Upper lobe of right lung (tissue), 1 donor: ENCODE data around the gene RFK. TPM values are rescaled to one million over a fixed set of nuclear protein-coding genes. Genes with fewer than 3 reads are reported as not detected.

Experiments
- ATAC-seq: fragments of 200-7000 bp; cut with Tn5 transposase; one replicate; pipeline ENCODE4 v1.9.1; 2020; ENCODE audit warnings: mild to moderate bottlenecking, moderate library complexity
- DNase-seq: peaks from one replicate; pipeline ENCODE4 v3.0.0-alpha.2; 2020
- H3K27ac ChIP-seq: fragments of 200-600 bp; one replicate; pipeline ENCODE4 v1.8.0; 2022
- H3K27me3 ChIP-seq: fragments of 200-600 bp; one replicate; pipeline ENCODE4 v1.8.0; 2022; ENCODE audit warnings: mild to moderate bottlenecking
- H3K36me3 ChIP-seq: fragments of 200-600 bp; one replicate; pipeline ENCODE4 v1.8.0; 2022
- H3K4me1 ChIP-seq: fragments of 200-600 bp; one replicate; pipeline ENCODE4 v1.8.0; 2022
- H3K4me3 ChIP-seq: fragments of 200-600 bp; one replicate; pipeline ENCODE4 v1.8.0; 2022; ENCODE audit warnings: mild to moderate bottlenecking
- H3K9me3 ChIP-seq: fragments of 200-600 bp; one replicate; pipeline ENCODE4 v1.8.0; 2022
- CTCF ChIP-seq: fragments of 200-600 bp; IDR thresholded peaks from one replicate; pipeline ENCODE4 v1.8.0; 2022; ENCODE audit warnings: antibody characterized with exemption
- intact Hi-C: fragments of 100-400 bp; cut with DNase I; formaldehyde crosslinking; loops from one replicate; pipeline ENCODE4 v1.11.0; 2022
- total RNA-seq: library from RNA; stranded (reverse); fragmentation: NEBNext Ultra II Directional; extraction: Animal tissue kit (Norgen Biotek cat#: 25700); gene quantifications from one replicate; pipeline ENCODE4 v1.2.1, GENCODE V29; 2021
- donor health status: DM: no; HTN: yes; CAD: no; lungs with severe emphysema.

RFK gene
- total RNA-seq, 1 donor from 2014 or later, result 19.4 TPM

- intact Hi-C loops, result no loop called here
Observed at GRCh38 chr9:76399856-76400255, 5.6 kb upstream of the RFK start.

GRCh38 chr9:76396597-76396996 lies 2.4 kb upstream of the RFK start:
- H3K4me1 ChIP-seq, result peaks cover 7% of the 10 kb centered on the region
- H3K27me3 ChIP-seq, result no peaks in the 10 kb centered on the region
- H3K27ac ChIP-seq, result no peak overlapping the region
- ATAC-seq, result no peak
- H3K36me3 ChIP-seq, result no peaks in the 10 kb centered on the region
- no peak for TF ChIP-seq CTCF
- no peak overlapping the region for H3K4me3 ChIP-seq
- intact Hi-C loops, result no loop called here
- no peak for DNase-seq
- H3K9me3 ChIP-seq, result no peaks in the 10 kb centered on the region

More at GRCh38 chr9:76399856-76400255, 5.6 kb upstream of the RFK start:
- no peaks in the 10 kb centered on the region for H3K27me3 ChIP-seq
- H3K4me3 ChIP-seq, result no peak overlapping the region
- H3K4me1 ChIP-seq, result peaks cover 7% of the 10 kb centered on the region
- H3K36me3 ChIP-seq, result no peaks in the 10 kb centered on the region
- ATAC-seq (no peak), DNase-seq (no peak)
- no peak for TF ChIP-seq CTCF
- H3K27ac ChIP-seq, result no peak overlapping the region
- no peaks in the 10 kb centered on the region for H3K9me3 ChIP-seq

GRCh38 chr9:76396144-76396543 lies 1.9 kb upstream of the RFK start:
- H3K36me3 ChIP-seq, result no peaks in the 10 kb centered on the region
- no peak for TF ChIP-seq CTCF
- intact Hi-C loops, result no loop called here
- no peak overlapping the region for H3K27ac ChIP-seq
- peaks cover 7% of the 10 kb centered on the region for H3K4me1 ChIP-seq
- ATAC-seq (no peak), DNase-seq (no peak)
- H3K27me3 ChIP-seq, result no peaks in the 10 kb centered on the region
- H3K4me3 ChIP-seq, result no peak overlapping the region
- no peaks in the 10 kb centered on the region for H3K9me3 ChIP-seq

- Histone ChIP-seq H3K4me1 (peaks cover 7% of the 10 kb centered on the region), H3K4me3 (peak overlapping the region; percentile 91), H3K36me3 (no peaks in the 10 kb centered on the region), H3K27ac (peak overlapping the region; percentile 97), H3K27me3 (no peaks in the 10 kb centered on the region), H3K9me3 (no peaks in the 10 kb centered on the region)
- intact Hi-C loops, result no loop called here
- no peak for TF ChIP-seq CTCF
- ATAC-seq (no peak), DNase-seq (no peak)
Observed at GRCh38 chr9:76395381-76395780, 1.2 kb upstream of the RFK start.

- no peak for TF ChIP-seq CTCF
- H3K4me1 ChIP-seq, result peaks cover 7% of the 10 kb centered on the region
- peak overlapping the region; percentile 97 for H3K27ac ChIP-seq
- H3K9me3 ChIP-seq, result no peaks in the 10 kb centered on the region
- no peak for DNase-seq
- ATAC-seq, result peak; percentile 66
- intact Hi-C loops, result no loop called here
- H3K27me3 ChIP-seq, result no peaks in the 10 kb centered on the region
- no peaks in the 10 kb centered on the region for H3K36me3 ChIP-seq
- peak overlapping the region; percentile 91 for H3K4me3 ChIP-seq
Observed at GRCh38 chr9:76394960-76395252, 680 bp upstream of the RFK start.

DNA sequence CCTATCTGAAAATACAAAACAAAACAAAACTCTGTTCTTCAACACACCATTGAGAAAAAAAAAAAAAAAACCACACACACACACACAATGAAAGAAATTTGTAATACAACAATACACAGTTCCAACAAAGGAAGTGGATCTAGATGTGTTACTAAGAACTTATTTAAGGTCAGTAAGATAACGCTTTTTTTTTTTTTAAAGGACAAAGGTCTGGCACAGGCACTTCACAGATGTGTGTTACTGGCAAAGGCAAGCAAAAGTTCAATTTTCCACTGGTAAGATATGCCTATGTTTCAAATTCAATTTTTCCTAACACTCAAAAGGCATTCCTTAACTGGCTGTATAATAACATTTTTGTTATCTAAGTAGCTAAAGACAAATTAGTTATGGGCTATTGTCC lies 3.6 kb downstream of the RFK start:
- peaks cover 6% of the 10 kb centered on the region for H3K4me1 ChIP-seq
- no peak for TF ChIP-seq CTCF
- peaks cover 34% of the 10 kb centered on the region for H3K36me3 ChIP-seq
- H3K27ac ChIP-seq, result no peak overlapping the region
- no peak for DNase-seq
- H3K9me3 ChIP-seq, result no peaks in the 10 kb centered on the region
- intact Hi-C loops, result no loop called here
- H3K27me3 ChIP-seq, result no peaks in the 10 kb centered on the region
- ATAC-seq, result no peak
- no peak overlapping the region for H3K4me3 ChIP-seq
